SK-N-SH (cell line): ENCODE data around the gene KRTAP12-2. TPM values are rescaled to one million over a fixed set of nuclear protein-coding genes. Genes with fewer than 3 reads are reported as not detected.
A peak's percentile ranks its signal among the peaks of the same experiment; 100 is the strongest.

ENCODE experiments used
- CTCF ChIA-PET: fragments of 300-600, 350-600 bp; formaldehyde crosslinking; extraction: SDS; loops from one replicate; lab custom pipeline; 2021; lab: Yijun Ruan, JAX
- POLR2A ChIA-PET: fragments of 350-600 bp; sonication (Branson Sonifier 250); formaldehyde crosslinking; extraction: SDS; loops from one replicate; lab custom pipeline; 2020; ENCODE audit warnings: antibody characterized with exemption, inconsistent platforms; lab: Yijun Ruan, JAX
- DNase-seq: peaks from one replicate; pipeline ENCODE4 v3.0.0; 2012
- H2AFZ ChIP-seq: fragments of 200-600 bp; sonication (generic); 2 replicates; pipeline ENCODE4 v1.8.1; 2016; ENCODE audit warnings: antibody characterized with exemption, mild to moderate bottlenecking, low read depth
- H3F3A ChIP-seq: fragments of 200-600 bp; sonication (generic); replicated peaks from 2 replicates; pipeline ENCODE3; 2016; ENCODE audit warnings: antibody characterized with exemption, mild to moderate bottlenecking; ENCODE audit not compliant: insufficient read depth
- H3K27ac ChIP-seq, 2 experiments: fragments of 200-500 bp in 1 of 2; fragments of 200-600 bp in 1 of 2; sonication (Bioruptor generic) in 1 of 2; sonication (generic), shearing (Covaris generic) in 1 of 2; 2 replicates each; pipeline versions ENCODE4 v1.5.1 to v1.6.1; 2014 to 2016; ENCODE audit warnings: low read depth in 2 of 2, inconsistent platforms in 1 of 2, low read length in 1 of 2, mild to moderate bottlenecking in 1 of 2, mixed read lengths in 1 of 2
- H3K27me3 ChIP-seq: fragments of 200-600 bp; sonication (generic), shearing (Covaris generic); 2 replicates; pipeline ENCODE4 v1.6.1; 2016; ENCODE audit warnings: mixed run types; ENCODE audit not compliant: insufficient read depth
- H3K36me3 ChIP-seq, 2 experiments: fragments of 200-500 bp in 1 of 2; fragments of 200-600 bp in 1 of 2; sonication (Bioruptor generic) in 1 of 2; sonication (generic) in 1 of 2; replicated peaks in 1 of 2; 2 replicates each; pipeline versions ENCODE3 to v1.5.1; 2014 to 2016; ENCODE audit warnings: low read length in 1 of 2, mild to moderate bottlenecking in 1 of 2; ENCODE audit not compliant: insufficient read depth in 2 of 2, control insufficient read depth in 1 of 2
- H3K4me1 ChIP-seq, 2 experiments: fragments of 200-500 bp in 1 of 2; fragments of 200-600 bp in 1 of 2; sonication (Bioruptor generic) in 1 of 2; sonication (generic), shearing (Covaris generic) in 1 of 2; 2 replicates each; pipeline versions ENCODE4 v1.5.1 to v1.6.1; 2014 to 2016; ENCODE audit warnings: low read depth in 1 of 2, low read length in 1 of 2, mixed run types in 1 of 2; ENCODE audit not compliant: insufficient read depth in 2 of 2, control insufficient read depth in 1 of 2
- H3K4me2 ChIP-seq: fragments of 200-600 bp; sonication (generic), shearing (Covaris generic); 2 replicates; pipeline ENCODE4 v1.6.1; 2017; ENCODE audit warnings: mixed run types
- H3K4me3 ChIP-seq, 2 experiments: fragments of 200-500 bp in 1 of 2; fragments of 200-600 bp in 1 of 2; sonication (Bioruptor generic) in 1 of 2; sonication (generic), shearing (Covaris generic) in 1 of 2; 2 replicates each; pipeline versions ENCODE4 v1.5.1 to v1.8.1; 2014 to 2016; ENCODE audit warnings: low read depth in 2 of 2, inconsistent platforms in 1 of 2, low read length in 1 of 2, mild to moderate bottlenecking in 1 of 2, mixed read lengths in 1 of 2, moderate library complexity in 1 of 2
- H3K79me2 ChIP-seq: fragments of 200-600 bp; sonication (generic); 2 replicates; pipeline ENCODE4 v1.8.1; 2017; ENCODE audit warnings: mild to moderate bottlenecking; ENCODE audit not compliant: insufficient read depth
- H3K9ac ChIP-seq: fragments of 200-600 bp; sonication (generic); 2 replicates; pipeline ENCODE4 v1.6.1; 2017; ENCODE audit warnings: mixed run types
- H3K9me2 ChIP-seq: fragments of 200-600 bp; sonication (generic); 2 replicates; pipeline ENCODE4 v1.6.1; 2017; ENCODE audit warnings: mixed run types
- H3K9me3 ChIP-seq: fragments of 200-600 bp; sonication (generic); 2 replicates; pipeline ENCODE4 v1.6.1; 2017; ENCODE audit warnings: mixed run types, mild to moderate bottlenecking, moderate library complexity
- H4K20me1 ChIP-seq: fragments of 200-600 bp; sonication (generic); 2 replicates; pipeline ENCODE4 v1.6.1; 2017; ENCODE audit warnings: mild to moderate bottlenecking, mixed run types; ENCODE audit not compliant: insufficient read depth
- CHD2 ChIP-seq: fragments of 150-350 bp; IDR thresholded peaks from 2 replicates; pipeline ENCODE4 v1.6.1; 2018; ENCODE audit warnings: low read length; ENCODE audit not compliant: partially characterized antibody
- CTCF ChIP-seq: fragments of 200-600 bp; sonication (generic); IDR thresholded peaks from 2 replicates; pipeline ENCODE4 v1.6.1; 2017; ENCODE audit warnings: antibody characterized with exemption, mild to moderate bottlenecking, moderate library complexity
- FOSL2 ChIP-seq: IDR thresholded peaks from 2 replicates; pipeline ENCODE4 v1.4.0; 2012; ENCODE audit warnings: low read depth, mild to moderate bottlenecking, moderate library complexity, borderline replicate concordance
- FOXM1 ChIP-seq: IDR thresholded peaks from 2 replicates; pipeline ENCODE4 v1.4.0; 2012; ENCODE audit warnings: low read depth, mild to moderate bottlenecking
- GATA2 ChIP-seq: sonication (generic); formaldehyde crosslinking; IDR thresholded peaks from 2 replicates; pipeline ENCODE4 v1.5.0; 2020; ENCODE audit warnings: mild to moderate bottlenecking, missing genetic modification reagents
- IRF3 ChIP-seq: fragments of 150-350 bp; IDR thresholded peaks from 2 replicates; pipeline ENCODE4 v1.6.1; 2016; ENCODE audit warnings: mild to moderate bottlenecking, low read depth, low read length
- MAX ChIP-seq: IDR thresholded peaks from 2 replicates; pipeline ENCODE4 v1.4.0; 2012; ENCODE audit warnings: low read depth
- NFIC ChIP-seq: IDR thresholded peaks from 2 replicates; pipeline ENCODE4 v1.4.0; 2012; ENCODE audit warnings: borderline replicate concordance
- NRF1 ChIP-seq: IDR thresholded peaks from 2 replicates; pipeline ENCODE4 v1.6.1; 2012; ENCODE audit warnings: low read depth, mild to moderate bottlenecking, low read length
- POLR2AphosphoS5 ChIP-seq: IDR thresholded peaks from 2 replicates; pipeline ENCODE4 v1.6.1; 2012; ENCODE audit warnings: low read depth, low read length
- SIN3A ChIP-seq: IDR thresholded peaks from 2 replicates; pipeline ENCODE4 v1.6.1; 2012; ENCODE audit warnings: low read depth, mild to moderate bottlenecking, low read length, moderate library complexity, borderline replicate concordance
- TCF12 ChIP-seq: IDR thresholded peaks from 2 replicates; pipeline ENCODE4 v1.4.0; 2012
- USF1 ChIP-seq: IDR thresholded peaks from 2 replicates; pipeline ENCODE4 v1.4.0; 2012; ENCODE audit warnings: low read depth, borderline replicate concordance
- USF2 ChIP-seq: fragments of 150-350 bp; IDR thresholded peaks from 2 replicates; pipeline ENCODE4 v1.6.1; 2017; ENCODE audit warnings: antibody characterized with exemption, low read length, low read depth, borderline replicate concordance
- WGBS: methylation state at CpG from one replicate; pipeline ENCODE4 v1.1.6; 2017; ENCODE audit warnings: low lambda C conversion rate; 5-methylcytosine and 5-hydroxymethylcytosine counted together
- polyA plus RNA-seq, 3 experiments: library from polyadenylated mRNA; depleted of rRNA; stranded (reverse); fragments of >200 nt; gene quantifications; 2 replicates each; pipeline ENCODE4 v1.2.3, GENCODE V29; 2012

The KRTAP12-2 gene
- polyA plus RNA-seq, 1 of the 3 experiments (the other 2 are of a cell fraction) = not detected

GRCh38 chr21:44709426-44710293 lies 42.9 kb upstream of the KRTAP12-2 start:
- Histone ChIP-seq H3K27me3 (peaks cover 79% of the 10 kb centered on the region), H3K9me3 (no peaks in the 10 kb centered on the region), H3K9me2 (no peaks in the 10 kb centered on the region), H3K4me1 (no peaks in the 10 kb centered on the region; a peak in 1 of 4 replicates), H2AFZ (peak overlapping the region; percentile 29; the same call in 1 of the 2 replicates), H3K4me2 (peak overlapping the region; percentile 41; the same call in 1 of the 2 replicates), H4K20me1 (no peaks in the 10 kb centered on the region), H3K9ac (no peak overlapping the region), H3K27ac (no peak overlapping the region), H3K4me3 (no peak overlapping the region), H3K79me2 (no peaks in the 10 kb centered on the region), H3K36me3 (no peaks in the 10 kb centered on the region), H3F3A (no peaks in the 10 kb centered on the region)
- no peak for TF ChIP-seq POLR2AphosphoS5
- no peak for TF ChIP-seq SIN3A
- no peak for TF ChIP-seq NFIC
- TF ChIP-seq FOSL2 = no peak
- no peak for TF ChIP-seq USF2
- no peak for TF ChIP-seq USF1
- TF ChIP-seq MAX = no peak
- no peak for TF ChIP-seq CTCF
- no peak for TF ChIP-seq TCF12
- no peak for TF ChIP-seq NRF1
- TF ChIP-seq CHD2 = no peak
- TF ChIP-seq FOXM1 = no peak
- TF ChIP-seq GATA2 (CRISPR knock-in tag) = no peak
- TF ChIP-seq IRF3 = no peak
- DNase-seq = peak; percentile 28
- POLR2A ChIA-PET = no interaction called here
- WGBS = 3% methylated on average over 14 of the region's 45 CpGs
- CTCF ChIA-PET = interaction anchor here (0.8 to 1.2 kb wide), 4 partner anchors 11 to 199 kb away, joined by 3 to 4 read pairs (median 3); no protein-coding TSS in a partner anchor
